LHCN-M2 (cell line): ENCODE measurements around the gene PPP1R3D. TPM values are rescaled to one million over a fixed set of nuclear protein-coding genes. Genes with fewer than 3 reads are reported as not detected.
A peak's percentile ranks its signal among the peaks of the same experiment; 100 is the strongest.
"Not testable (repeated sequence)": the region's sequence is repeated elsewhere in the genome, so short reads cannot be mapped to it uniquely, and the experiment has no call there.

Source experiments
- DNase-seq: peaks from one replicate; pipeline ENCODE4 v3.0.0-alpha.2; 2012; ENCODE audit warnings: low read depth
- total RNA-seq: library from RNA; depleted of rRNA; stranded (reverse); fragments of >200 nt; gene quantifications from 2 replicates; pipeline ENCODE4 v1.2.3, GENCODE V29; 2014; rRNA removed

PPP1R3D gene
- total RNA-seq, 1 experiment from 2014 or later, result 6.3 TPM

- DNase-seq, result no peak
These were observed 14.7 kb downstream of the PPP1R3D start for GRCh38 chr20:59925359-59925758.

- DNase-seq, result no peak
These were observed 16.6 kb downstream of the PPP1R3D start for GRCh38 chr20:59923514-59923913.

- peak; percentile 51 for DNase-seq
These were observed 19.2 kb downstream of the PPP1R3D start for GRCh38 chr20:59920944-59921343.

- peak; percentile 16 for DNase-seq
These were observed 27.5 kb downstream of the PPP1R3D start for GRCh38 chr20:59912609-59913008.

- no peak for DNase-seq
These were observed 29.1 kb downstream of the PPP1R3D start for GRCh38 chr20:59911041-59911440.

GRCh38 chr20:59908855-59909254 is 31.2 kb downstream of the PPP1R3D start:
- no peak for DNase-seq

- DNase-seq, result peak; percentile 48
These were observed 36.5 kb downstream of the PPP1R3D start for GRCh38 chr20:59903621-59904020.

GRCh38 chr20:59902470-59902869 is 37.6 kb downstream of the PPP1R3D start:
- no peak for DNase-seq

GRCh38 chr20:59895908-59896307 is 44.2 kb downstream of the PPP1R3D start:
- no peak for DNase-seq

GRCh38 chr20:59891581-59891980 is 48.5 kb downstream of the PPP1R3D start:
- DNase-seq, result no peak

- not testable (repeated sequence) for DNase-seq
These were observed 50.1 kb downstream of the PPP1R3D start for GRCh38 chr20:59890035-59890434.

GRCh38 chr20:59888050-59888449 is 52.1 kb downstream of the PPP1R3D start:
- no peak for DNase-seq

Other genes with a start within 250 kb of the PPP1R3D start
- 0.40 and 0.71 TPM in 2 replicates for gene SYCP2, start 6.7 kb downstream of the PPP1R3D start, total RNA-seq
- 3.4 and 6.4 TPM in 2 replicates for gene FAM217B, start 84 bp upstream of the PPP1R3D start, total RNA-seq
- gene CDH26, start 18.1 kb upstream of the PPP1R3D start, total RNA-seq, result 0.06 TPM in 1 of 2 replicates, not detected in the other